Right kidney (tissue), 1 donor: ENCODE measurements around the gene NPEPL1.
"Not testable (repeated sequence)": the region's sequence is repeated elsewhere in the genome, so short reads cannot be mapped to it uniquely, and the experiment has no call there.

Source experiments
- DNase-seq: peaks from one replicate; pipeline ENCODE4 v3.0.0-alpha.2; 2016

NPEPL1 gene

DNA sequence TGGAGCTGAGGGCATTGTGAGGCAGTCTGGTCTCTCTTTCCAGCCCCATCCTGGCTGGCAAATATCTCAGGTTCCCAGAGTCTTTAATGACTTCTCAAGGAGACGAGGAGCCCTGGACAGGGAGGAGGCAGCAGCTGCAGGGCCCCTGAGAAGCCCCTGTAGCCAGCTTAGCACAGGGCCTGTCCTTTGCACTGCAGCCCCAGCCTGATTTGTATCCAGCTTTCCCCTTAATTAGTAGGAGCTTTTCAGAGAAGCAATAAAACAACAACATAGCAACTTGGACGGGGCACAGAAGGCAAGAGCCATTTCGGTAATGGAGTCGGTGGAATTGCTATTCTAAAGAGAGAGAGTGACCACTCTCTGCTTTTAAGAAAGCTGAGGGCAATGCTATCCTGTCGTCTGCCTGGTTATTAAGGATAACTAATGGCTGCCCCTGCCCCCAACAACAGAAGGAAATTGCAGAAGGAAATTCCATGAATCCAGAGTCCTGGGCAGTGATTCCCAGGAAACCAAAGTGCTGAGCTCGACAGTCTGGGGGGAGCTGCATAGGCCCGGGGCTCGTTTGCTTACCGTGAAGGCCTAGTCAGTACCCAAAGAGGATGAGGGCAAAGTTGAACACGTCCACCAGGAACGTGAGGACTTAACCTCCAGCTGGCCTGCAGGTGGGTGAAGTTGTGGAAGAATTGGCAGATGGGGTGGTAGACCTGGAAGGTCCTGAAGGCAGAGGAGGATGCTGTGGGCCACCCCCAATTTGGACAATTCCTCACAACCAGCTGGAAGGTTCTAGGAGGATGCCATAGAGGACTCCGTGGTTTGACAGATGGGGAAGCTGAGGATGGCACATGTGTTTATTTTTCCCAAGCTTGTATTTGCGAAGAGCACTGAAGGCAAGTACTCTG, 50.3 kb downstream of the NPEPL1 start:
- no peak for DNase-seq

DNA sequence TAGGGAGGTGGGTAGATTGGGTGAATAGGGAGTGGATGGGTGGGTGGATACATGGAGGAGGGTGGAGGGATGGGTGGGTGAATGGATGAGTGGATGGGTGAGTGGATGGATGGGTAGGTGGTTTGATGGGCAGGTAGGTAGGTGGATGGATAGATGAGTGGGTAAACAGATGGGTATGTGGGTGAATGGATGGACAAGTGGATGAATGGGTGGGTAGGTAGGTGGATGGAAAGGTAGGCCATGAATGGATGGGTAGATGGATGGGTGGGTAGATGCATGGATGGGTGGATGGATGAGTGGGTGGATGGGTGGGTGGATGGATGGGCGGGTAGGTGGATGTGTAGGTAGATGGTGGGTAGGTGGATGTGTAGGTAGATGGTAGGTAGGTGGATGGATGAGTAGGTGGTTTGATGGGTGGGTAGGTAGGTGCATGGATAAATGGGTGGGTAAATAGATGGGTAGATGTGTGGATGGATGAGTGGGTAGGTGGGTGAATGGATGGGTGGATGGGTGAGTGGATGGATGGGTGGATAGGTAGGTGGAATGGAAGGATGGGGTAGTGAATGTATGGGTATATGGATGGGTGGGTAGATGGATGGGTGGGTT, 51.4 kb downstream of the NPEPL1 start:
- DNase-seq = no peak

DNA sequence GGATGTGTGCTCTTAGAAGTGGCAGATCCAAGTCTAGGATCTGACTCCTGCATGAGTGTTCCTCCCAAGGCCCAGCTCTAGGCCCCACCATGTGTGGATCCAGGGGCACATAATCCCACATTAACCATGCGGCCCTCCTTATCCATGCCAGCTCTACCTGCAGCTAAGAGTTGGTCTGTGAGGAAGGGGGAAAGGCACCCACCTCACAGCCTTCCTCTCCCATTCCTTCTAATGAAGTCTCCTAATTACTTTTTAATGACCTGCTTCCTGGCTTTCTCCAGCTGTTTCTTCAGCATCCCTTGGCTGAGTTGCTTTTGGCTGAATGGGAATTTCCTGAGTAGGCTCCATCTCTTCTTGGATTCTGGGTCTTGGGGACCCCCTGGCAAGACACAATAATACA, 52.2 kb downstream of the NPEPL1 start:
- no peak for DNase-seq

DNA sequence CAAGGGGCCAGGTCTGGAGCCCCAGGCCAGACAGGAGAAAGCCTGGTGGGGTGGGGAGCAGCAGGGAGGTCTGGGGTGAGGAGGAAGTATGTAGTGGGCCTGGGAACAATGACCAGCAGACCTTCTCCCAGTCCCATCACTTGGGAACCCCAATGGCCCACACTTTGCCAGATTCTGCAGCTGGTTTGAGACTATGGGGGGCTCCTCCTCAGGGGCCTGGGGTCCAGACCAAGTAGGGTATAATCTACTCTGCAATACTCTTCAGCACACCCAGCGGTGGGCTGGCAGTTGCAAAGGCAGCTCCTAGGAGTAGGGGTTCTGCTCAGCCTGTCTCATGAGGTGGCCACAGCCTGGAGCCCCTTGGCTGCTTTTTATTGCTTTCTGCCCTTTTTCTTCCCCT, 52.8 kb downstream of the NPEPL1 start:
- DNase-seq = no peak

DNA sequence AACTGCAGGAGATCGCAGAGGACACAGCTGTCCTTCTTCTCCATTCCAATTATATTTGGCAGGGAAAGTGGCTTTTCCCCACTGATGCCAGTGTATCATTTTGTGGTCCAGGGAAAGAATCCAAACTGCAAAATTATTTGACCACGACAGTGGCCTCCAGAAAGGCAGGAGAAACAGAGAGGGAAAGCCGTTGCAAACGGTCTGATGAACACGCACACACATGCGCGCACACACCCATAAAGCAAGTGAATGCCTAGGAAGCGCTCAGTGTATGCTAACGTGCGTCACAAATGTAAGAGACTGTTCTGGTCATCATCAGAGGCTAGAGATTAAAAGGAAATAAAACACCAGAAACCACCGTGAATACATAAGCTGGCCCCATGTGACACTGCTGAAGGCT, 54.0 kb downstream of the NPEPL1 start:
- DNase-seq = peak; percentile 8

DNA sequence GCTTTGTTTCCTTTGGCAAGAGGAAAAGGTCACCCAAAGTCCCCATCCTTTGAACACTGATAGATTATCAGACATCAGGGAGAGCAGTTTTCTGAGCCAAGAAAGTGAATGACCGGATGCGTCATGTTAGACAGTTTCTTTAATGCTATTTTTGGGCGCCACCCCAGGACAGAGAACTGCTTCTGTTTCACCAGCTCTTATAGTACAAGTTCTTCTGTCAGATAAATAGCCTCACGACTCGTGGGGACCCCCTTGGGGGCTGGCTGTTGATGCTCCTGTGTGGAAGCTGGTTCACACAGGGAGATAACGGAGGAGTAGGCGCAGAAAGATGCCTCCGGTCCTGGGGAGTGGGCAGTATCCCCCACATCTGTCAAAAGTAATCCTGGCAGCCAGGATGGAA, 54.6 kb downstream of the NPEPL1 start:
- DNase-seq = no peak

DNA sequence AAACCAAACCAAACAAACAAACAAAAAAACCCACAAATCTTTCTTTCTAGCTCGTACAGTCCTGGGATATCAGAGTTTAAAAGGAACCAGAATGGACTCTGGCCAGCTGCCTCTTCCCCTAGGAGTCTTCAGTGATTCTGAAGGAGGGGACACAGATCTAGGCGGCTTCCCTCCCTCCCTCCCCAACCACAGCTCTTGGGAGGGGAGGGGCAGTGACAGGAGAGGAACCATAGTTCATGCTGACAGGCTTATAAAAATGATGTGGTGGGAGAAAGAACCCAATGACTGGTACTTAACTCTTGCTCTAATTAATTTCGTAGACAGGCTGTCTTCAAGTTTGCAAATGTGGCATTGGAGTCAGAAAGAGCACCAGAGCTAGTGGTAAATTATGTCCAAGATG, 56.0 kb downstream of the NPEPL1 start:
- no peak for DNase-seq

DNA sequence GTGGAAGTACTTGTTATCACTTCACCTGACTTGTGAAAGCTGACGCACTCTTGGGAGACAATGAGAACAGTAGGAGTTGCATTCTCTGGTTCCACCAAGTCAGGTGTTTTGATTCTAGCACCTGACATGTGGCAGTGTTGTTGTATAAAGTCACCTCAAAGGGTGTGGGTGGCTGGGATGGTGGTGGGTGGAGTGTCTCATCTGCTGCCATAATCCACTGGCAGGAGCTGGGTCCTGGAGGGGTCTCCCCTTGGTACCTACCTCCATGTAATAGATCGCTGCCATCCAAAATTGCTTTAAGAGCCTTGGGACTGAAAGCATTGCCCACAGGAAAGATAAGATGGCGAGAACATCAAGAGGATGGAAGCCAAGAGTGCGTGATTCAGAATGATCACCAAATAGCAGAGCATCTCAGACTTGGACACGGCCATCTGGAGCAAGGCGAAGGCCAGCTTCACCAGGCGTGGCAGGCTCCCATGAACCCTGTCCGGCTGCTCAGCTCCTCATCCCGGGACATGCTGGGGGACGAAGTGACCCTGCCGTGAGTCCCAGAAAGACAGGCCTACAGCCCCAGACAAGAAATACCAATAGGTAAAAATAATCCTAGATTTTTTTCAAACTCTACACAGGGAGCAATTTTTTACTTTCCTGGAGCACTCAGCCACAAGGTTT, 56.6 kb downstream of the NPEPL1 start:
- no peak for DNase-seq

DNA sequence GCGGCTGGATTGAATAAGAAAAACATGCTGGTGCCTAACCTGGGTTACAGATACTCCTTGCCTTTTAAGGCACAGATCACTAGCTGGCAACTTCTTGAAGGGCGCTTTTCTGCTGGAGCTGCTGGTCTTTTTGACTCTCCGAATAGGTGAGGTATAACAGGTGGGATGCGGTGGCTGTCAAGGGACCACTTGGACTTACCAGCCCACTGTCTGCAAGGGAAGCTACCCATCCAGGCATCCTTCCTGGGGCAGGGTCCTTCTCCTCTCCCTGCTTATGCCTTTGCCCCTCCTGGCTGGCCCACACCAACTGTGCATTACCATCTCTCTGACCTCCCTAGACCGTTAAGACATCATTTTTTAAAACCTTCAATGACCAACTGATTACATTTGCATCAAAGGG, 57.4 kb downstream of the NPEPL1 start:
- DNase-seq = no peak

DNA sequence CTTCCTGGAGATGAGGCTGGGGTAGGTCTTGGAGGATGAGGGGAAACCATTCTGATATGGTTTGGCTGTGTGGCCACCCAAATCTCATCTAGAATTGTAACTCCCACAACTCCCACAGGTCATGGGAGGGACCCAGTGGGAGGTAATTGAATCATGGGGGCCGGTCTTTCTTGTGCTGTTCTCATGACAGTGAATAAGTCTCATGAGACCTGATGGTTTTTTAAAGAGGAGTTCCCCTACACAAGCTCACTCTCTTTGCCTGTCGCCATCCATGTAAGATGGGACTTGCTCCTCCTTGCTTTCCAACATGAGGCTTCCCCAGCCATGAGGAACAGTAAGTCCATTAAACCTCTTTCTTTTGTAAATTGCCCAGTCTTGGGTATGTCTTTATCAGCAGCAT, 58.1 kb downstream of the NPEPL1 start:
- DNase-seq = not testable (repeated sequence)

DNA sequence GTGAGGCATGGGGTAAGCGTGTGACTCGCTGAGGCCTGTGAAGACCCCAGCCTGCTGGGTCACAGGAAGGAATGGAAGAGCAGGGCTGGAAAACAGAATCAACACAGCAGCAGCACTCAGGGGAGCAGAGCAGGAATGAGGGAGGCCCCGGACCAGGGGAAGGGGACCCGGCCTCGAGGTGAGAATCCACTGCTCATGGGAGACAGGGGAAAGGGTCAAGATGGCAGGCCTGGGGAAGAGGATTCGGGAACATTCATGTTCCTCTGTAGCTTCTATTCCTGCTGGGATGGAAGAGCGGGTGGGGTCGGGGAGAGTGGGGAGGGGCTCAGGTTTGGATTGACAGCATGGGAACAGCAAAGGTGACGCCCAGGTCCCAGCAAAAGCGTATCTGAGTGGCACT, 59.4 kb downstream of the NPEPL1 start:
- no peak for DNase-seq

DNA sequence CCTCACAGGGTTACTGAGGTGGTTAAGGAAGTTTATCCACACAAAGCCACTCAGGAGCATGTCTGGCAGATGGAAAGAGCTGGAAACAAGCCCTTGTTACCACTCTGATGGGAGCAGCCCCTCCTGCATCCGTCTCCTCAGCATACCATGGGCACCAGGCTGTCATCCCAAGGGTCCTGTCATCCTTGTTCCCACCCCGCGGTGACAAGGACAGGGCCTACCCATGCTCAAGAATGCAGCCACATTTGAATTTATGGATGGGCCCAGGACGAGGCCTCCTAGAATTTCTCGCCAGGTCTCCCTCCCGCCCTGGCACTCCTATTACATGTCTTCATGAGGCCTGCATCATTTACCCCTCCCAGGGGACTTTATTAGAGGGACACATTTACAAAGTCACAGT, 60.0 kb downstream of the NPEPL1 start:
- DNase-seq = no peak

DNA sequence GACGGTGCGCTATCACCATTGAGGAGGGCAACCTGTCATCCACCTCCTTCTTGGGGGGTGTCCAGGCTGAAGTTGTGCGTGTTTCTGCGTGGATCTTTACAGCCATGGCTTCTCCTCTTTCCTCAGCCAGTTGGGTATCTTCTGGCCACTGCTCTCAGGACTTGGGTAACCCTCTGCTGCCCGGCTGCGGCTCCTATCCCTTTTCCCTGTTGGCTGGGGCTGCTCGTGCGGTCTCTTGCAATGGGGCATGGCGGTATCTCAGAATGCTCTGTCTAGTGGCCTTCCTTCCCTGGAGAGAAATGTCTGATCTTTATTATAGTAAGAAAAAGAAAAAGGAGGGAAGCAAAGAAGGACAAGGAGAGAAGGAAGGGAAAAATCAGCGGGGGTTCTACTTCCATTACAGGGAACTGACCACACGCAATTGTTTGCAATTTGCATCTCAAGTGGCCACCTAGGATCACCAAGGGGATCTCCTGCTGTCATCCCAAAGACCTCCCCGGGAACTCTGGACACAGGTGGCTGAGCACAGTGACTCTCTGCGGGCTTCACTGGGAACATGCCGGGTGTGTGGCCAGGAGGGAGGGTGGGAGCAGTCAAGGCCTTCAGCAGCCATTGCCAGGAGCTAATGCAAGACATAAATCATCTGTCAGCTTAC, 60.8 kb downstream of the NPEPL1 start:
- DNase-seq = no peak

DNA sequence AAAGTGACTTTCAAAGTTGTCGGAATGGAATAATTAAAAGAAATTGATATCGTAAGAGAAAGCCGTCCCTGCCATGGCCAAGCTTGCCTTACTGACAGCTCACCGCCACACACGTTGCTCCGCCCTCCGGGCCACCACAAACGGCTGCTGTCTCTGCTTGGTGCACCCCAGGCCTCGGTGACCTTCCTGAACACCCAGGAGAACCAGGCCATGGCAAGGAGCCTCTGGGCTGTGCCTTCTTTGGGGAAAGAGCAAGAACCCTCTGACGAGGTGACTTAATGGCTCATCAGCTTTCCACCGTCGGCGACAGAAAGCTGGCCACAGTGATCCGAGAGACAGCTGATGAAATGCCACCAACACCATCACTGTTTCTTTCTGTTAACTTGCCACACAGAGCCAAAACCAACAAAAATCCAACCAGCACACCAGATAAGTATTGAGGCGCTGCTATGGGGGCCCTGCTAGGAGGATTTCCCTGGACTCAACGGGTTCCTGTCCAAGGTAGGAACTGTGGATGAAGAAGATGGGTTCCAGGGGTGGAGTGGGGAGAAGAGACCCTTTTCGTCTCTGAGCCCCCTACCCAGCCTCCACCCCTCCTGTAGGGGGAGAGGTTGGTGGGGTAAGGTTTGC, 61.4 kb downstream of the NPEPL1 start:
- no peak for DNase-seq

DNA sequence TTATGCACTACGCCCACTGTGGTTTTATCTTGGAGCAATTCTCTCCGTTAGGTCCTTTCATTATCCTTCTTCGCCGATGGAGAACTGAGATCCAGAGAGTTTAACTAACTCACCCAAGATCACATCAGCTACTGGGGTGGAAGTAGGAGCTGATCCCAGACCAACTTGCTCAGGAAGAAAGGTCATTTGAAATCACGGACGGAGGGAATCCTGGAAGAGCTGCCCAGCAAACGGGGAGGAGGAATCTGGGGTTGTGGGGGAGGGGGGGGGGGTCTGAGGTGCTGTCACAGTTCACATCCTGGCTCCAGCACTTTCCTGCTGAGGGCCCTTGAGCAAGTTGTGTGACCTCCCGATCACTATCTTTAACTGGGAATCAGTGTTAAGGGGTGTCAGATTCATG, 62.0 kb downstream of the NPEPL1 start:
- no peak for DNase-seq

DNA sequence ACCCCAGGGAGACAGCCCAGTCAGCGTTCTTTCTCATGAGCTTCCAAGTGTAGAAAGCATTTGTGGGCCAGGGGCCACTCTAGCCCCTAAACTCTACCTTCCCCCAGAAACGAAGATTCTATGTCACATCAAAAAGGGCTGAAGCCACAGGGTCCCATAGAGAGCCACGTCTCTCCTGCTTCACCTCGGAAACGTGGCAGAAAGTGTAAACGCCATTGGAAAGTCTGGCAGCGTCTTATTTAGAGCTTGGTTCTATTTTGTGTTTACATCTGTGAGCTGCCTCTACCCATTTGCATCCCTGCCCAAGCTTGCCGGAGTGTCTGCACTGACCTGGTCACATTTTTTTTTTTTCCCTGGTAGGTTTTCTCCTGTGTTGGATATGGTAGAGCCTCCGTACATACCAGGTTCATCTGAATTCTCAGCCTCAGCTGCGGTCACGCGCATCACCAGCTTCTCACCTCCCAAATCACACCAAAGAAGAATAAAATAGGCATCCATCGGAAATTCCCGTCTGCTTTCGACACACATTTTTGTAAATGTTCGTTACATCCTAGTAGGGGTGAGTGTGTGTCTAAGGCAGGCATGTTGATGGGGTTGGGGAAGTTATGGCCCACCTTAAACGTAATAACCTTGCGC, 62.6 kb downstream of the NPEPL1 start:
- no peak for DNase-seq

DNA sequence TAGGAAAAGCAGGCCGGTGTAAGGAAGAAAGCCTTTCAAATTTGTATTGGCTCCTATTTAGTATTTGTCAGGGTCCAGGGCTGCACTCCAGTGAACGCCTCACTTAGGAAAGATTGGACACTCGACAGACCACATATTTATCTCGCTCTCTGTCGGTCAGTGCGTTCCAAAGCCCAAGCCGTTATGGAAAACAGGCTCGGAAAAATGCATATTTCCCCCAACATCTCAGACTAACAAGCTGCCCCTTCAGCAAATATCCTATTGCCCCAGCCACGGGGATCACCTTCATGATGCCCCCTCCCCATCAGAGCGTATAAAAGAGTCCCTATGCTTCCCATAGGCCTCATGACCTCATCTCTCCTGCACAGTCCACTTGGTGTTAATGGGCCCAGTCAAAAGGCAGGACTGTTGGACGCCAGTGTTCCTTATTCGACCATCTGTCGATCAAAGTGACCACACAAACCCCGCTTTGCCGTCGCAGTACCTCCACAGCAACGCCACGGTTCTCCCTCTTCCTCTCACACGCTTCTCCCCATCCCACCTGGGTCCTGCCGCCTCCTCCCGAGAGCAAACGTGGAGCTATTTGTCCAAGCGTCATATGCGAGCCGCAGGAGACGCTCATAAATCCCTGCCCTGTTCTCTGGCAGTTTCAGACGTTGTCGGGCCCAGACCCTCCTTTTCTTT, 63.3 kb downstream of the NPEPL1 start:
- DNase-seq = no peak

DNA sequence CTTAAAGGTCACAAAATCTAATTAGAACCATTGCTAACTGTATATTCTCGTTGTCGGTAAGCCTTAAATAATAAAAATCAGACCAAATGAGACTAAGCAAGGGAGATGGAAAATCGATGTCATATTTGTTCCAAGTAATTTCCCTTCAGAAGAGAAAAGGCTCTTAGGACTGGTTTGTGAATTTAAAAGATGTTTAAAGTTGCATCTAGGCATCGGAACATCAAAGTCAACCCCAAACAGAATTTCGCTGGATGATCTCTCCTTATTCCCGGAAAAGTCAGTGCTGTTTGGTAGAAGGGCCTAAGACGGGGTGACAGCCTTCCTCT, 63.8 kb downstream of the NPEPL1 start:
- no peak for DNase-seq

DNA sequence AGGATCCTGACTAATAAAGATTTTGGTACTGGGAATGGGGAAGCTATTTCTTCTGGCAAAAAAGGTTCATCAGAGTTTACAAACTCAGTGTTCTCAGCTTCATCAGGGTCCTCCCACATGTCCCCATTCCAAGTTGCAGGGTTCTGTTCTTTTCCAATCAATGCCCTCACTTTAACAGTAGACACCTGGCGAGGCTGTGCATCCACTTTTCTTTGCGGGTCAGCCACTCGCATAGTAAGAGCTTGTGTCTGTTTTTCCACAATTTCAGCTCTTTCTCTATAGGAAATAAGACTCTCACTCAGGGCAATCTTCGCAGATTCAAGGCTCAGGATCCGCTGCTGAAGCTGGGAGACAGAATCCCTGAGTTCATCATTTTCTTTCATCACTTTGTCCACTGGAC, 65.0 kb downstream of the NPEPL1 start:
- DNase-seq = not testable (repeated sequence)

DNA sequence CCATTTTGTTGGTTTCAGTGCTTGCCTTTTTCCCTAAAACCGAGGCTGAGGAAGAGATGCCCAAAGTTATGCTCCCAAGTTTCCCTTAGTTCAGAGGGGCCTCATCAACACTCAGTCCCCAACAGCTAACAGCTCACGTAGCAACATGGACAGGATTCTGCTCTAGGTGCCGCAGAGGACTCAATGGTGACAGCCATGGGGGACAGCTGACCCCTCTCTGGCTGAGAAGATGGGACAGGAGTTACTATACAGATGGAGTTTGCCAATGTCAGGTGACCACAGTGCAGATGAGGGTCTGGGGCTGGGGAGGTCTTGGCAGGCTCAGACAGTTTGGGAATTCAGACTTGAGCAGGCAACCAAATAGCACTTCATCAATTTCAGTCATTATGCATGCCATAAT, 67.3 kb downstream of the NPEPL1 start:
- DNase-seq = no peak

DNA sequence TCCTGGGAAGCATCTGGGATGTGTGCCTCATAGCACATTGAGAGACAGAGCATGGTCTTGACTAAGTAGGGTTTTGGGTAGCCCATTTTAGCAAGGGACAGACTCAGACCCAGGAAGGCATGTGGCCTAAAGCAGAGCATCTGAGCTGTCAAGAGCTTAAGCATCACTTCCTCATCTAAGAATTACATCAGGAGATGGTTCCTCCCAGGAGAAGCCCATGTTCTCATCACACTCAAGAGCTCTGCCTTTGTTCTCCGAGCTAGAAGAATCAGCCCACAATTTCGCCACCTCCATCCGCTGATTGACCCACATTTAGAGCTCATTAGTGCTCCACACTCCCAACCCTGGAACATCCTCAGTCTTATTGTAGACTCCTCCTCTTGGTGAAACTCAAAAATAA, 68.3 kb downstream of the NPEPL1 start:
- no peak for DNase-seq

DNA sequence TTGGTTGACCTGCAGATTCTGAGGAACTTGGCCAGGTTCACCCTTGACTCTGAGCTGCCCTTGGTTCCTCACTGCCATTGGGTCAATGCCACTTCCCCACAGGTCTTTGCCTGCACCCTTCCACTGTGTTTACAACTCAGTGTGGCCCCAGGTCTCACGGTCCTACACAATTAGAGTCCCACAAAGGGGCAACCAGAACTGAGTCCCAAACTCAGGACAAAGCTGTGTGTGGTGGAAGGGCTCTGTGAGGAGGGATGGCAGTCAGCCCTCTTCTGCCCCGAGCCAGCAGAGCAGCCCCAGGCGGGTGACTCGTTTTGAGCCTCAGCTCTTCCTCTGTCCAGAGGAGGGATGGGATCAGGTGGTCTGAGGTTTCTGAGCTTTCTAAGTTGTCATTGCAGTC, 69.5 kb downstream of the NPEPL1 start:
- DNase-seq = no peak
